Progenitor cell of endocrine pancreas (in vitro differentiated cells): Measurements from ENCODE around the gene GALNT11. TPM values are rescaled to one million over a fixed set of nuclear protein-coding genes. Genes with fewer than 3 reads are reported as not detected.
"Not testable (repeated sequence)": the region's sequence is repeated elsewhere in the genome, so short reads cannot be mapped to it uniquely, and the experiment has no call there.

Source experiments
- DNase-seq: peaks from one replicate; pipeline ENCODE4 v3.0.0; 2021; ENCODE audit warnings: low spot score; ENCODE audit not compliant: unreplicated experiment
- H3K27ac Mint-ChIP-seq: 2 replicates; pipeline ENCODE4 v1.8.0; 2021; ENCODE audit warnings: mild to moderate bottlenecking, moderate library complexity, mixed read lengths
- H3K27me3 Mint-ChIP-seq: 2 replicates; pipeline ENCODE4 v1.8.0; 2021; ENCODE audit warnings: mixed read lengths
- H3K36me3 Mint-ChIP-seq: 2 replicates; pipeline ENCODE4 v1.8.0; 2022; ENCODE audit warnings: mixed read lengths; ENCODE audit not compliant: insufficient read depth
- H3K4me1 Mint-ChIP-seq: 2 replicates; pipeline ENCODE4 v1.8.0; 2021; ENCODE audit warnings: low read depth, mixed read lengths
- H3K4me3 Mint-ChIP-seq: 2 replicates; pipeline ENCODE4 v1.8.0; 2021; ENCODE audit warnings: low read depth, mild to moderate bottlenecking, moderate library complexity, mixed read lengths
- H3K9me3 Mint-ChIP-seq: 2 replicates; pipeline ENCODE4 v1.8.0; 2021; ENCODE audit warnings: low read depth, mixed read lengths
- CTCF ChIP-seq: fragments of 200-600 bp; sonication (generic); IDR thresholded peaks from one replicate; pipeline ENCODE4 v1.5.0; 2021; ENCODE audit warnings: antibody characterized with exemption, mild to moderate bottlenecking; ENCODE audit not compliant: unreplicated experiment
- total RNA-seq: library from RNA; stranded (reverse); gene quantifications from 2 replicates; pipeline ENCODE4 v1.2.1, GENCODE V29; 2021

Gene GALNT11
- total RNA-seq, 1 donor from 2014 or later, result 29.5 TPM

GRCh38 chr7:152015600-152015999, 9.9 kb upstream of the GALNT11 start:
- no peak overlapping the region for H3K27ac Mint-ChIP-seq
- no peak overlapping the region for H3K4me3 Mint-ChIP-seq
- H3K9me3 Mint-ChIP-seq, result peaks cover 7% of the 10 kb centered on the region
- H3K4me1 Mint-ChIP-seq, result peaks cover 6% of the 10 kb centered on the region
- no peak for TF ChIP-seq CTCF
- H3K36me3 Mint-ChIP-seq, result no peaks in the 10 kb centered on the region
- no peak for DNase-seq
- peaks cover 2% of the 10 kb centered on the region for H3K27me3 Mint-ChIP-seq

- Mint-ChIP-seq H3K27me3 (no peaks in the 10 kb centered on the region), H3K36me3 (no peaks in the 10 kb centered on the region), H3K27ac (no peak overlapping the region), H3K9me3 (peaks cover 7% of the 10 kb centered on the region), H3K4me3 (no peak overlapping the region), H3K4me1 (peaks cover 6% of the 10 kb centered on the region)
- no peak for DNase-seq
- no peak for TF ChIP-seq CTCF
Observed at GRCh38 chr7:152016947-152017346, 8.5 kb upstream of the GALNT11 start.

GRCh38 chr7:152017683-152018082, 7.8 kb upstream of the GALNT11 start:
- H3K4me1 Mint-ChIP-seq, H3K27ac Mint-ChIP-seq, H3K9me3 Mint-ChIP-seq, DNase-seq, H3K36me3 Mint-ChIP-seq, H3K4me3 Mint-ChIP-seq, H3K27me3 Mint-ChIP-seq: not testable (repeated sequence)

- not testable (repeated sequence) for H3K4me3 Mint-ChIP-seq, H3K36me3 Mint-ChIP-seq, H3K4me1 Mint-ChIP-seq, H3K27me3 Mint-ChIP-seq, DNase-seq, H3K27ac Mint-ChIP-seq, H3K9me3 Mint-ChIP-seq
Observed at GRCh38 chr7:152021740-152022139, 3.7 kb upstream of the GALNT11 start.

- Mint-ChIP-seq H3K36me3 (peaks cover 18% of the 10 kb centered on the region), H3K27ac (peak overlapping the region; percentile 89), H3K4me3 (peak overlapping the region; percentile 80), H3K27me3 (peaks cover 5% of the 10 kb centered on the region), H3K4me1 (peaks cover 5% of the 10 kb centered on the region), H3K9me3 (peaks cover 3% of the 10 kb centered on the region)
- peak; percentile 40 for TF ChIP-seq CTCF
- no peak for DNase-seq
Observed at GRCh38 chr7:152025937-152026890, 740 bp downstream of the GALNT11 start.

- not testable (repeated sequence) for H3K4me3 Mint-ChIP-seq, H3K4me1 Mint-ChIP-seq, H3K9me3 Mint-ChIP-seq, DNase-seq, H3K27ac Mint-ChIP-seq, H3K27me3 Mint-ChIP-seq
- H3K36me3 Mint-ChIP-seq, result peaks cover 20% of the 10 kb centered on the region
Observed at GRCh38 chr7:152027491-152028365, 2.3 kb downstream of the GALNT11 start.
